RCC 7860 (cell line): ENCODE results near the gene OR8D1.
"Not testable (repeated sequence)": the region's sequence is repeated elsewhere in the genome, so short reads cannot be mapped to it uniquely, and the experiment has no call there.

ENCODE experiments used
- DNase-seq: peaks from one replicate; pipeline ENCODE4 v3.0.0-alpha.2; 2015; ENCODE audit warnings: low spot score
- FAIRE-seq: peaks from 2 replicates; lab custom pipeline; 2012; peaks lifted over from hg19 to GRCh38; lab: Jason Lieb, UNC

OR8D1 gene

DNA sequence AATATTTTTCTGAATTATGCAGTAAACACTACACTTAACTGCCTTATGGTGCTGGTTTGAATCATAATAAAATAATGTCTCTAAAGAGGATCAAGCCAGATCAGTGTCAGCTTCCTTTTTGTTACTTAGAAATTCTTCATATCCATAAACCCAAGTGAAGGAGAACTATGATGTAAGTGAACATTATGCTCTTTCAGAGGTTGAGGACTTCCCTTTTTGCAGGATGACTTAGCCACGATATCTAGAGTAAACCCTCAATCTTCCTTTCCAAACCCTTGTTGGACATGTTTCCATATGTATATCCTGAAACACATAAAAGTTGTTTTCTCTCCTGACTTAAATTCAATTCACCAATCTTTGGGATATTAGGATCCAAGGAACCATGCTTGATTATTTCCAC is 19.1 kb downstream of the OR8D1 start:
- DNase-seq, result no peak

DNA sequence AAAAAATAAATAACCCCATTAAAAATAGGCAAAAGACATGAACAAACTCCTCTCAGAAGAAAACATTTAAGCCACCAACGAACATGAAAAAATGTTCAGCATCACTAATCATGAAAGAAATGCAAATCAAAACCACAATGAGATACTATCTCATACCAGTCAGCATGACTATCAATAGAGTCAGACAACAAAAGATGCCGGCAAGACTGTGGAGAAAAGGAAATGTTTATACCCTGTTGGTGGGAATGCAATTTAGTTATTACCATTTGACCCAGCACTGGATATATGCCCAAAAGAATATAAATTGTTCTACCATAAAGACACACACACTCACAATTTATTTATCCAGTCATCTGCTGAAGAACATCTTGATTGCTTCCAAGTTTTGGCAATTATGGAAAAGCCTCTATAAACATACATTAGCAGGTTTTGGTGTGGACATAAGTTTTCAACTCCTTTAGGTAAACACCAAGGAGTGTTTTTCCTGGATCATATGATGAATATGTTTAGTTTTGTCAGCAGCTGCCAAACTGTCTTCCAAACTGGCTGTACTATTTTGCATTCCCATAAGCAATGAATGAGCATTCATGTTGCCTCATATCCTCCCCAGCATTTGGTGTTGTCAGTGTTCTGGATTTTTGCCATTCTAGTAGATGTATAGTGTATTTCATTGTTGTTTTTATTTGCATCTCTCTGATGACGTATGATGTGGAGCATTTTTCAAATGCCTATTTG is 28.0 kb downstream of the OR8D1 start:
- DNase-seq, result no peak
- no peak for FAIRE-seq

More for the DNA sequence above, 19.1 kb downstream of the OR8D1 start:
- FAIRE-seq, result no peak

DNA sequence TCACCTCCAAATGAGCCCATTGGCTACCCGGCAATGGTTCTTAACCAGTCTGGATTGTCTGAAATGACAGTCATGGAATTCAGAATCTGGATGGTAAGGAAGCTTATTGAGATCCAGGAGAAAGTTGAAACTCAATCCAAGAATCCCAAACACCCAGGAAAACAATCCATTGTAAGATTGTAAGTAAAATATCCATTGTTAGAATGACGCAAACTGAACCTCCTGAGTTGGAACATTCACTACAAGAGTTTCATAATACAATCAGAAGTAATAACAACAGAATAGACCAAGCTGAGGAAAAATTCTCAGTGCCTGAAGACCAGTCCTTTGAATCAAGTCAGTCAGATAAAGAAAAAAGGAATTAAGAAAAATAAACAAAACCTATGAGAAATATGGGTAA is 35.5 kb downstream of the OR8D1 start:
- FAIRE-seq (no peak), DNase-seq (no peak)

DNA sequence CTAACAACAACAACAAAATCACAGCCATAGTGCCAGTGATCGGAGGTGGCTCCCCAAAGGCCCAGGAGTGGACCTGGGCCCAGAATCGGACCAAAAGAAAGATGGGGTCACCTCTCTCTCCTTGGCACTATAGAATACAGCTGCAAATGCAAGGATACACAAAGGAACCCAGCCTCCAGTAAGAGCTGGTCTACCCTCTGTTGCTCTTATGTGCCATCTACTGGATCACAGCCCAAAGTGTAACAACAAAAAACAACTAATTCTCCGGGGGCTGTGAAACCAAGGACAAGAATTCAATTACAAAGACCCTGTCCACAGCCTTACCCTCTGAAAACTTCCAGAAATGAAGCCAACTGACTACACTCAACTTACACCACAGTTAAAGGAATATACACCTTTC is 35.9 kb downstream of the OR8D1 start:
- FAIRE-seq (no peak), DNase-seq (no peak)

DNA sequence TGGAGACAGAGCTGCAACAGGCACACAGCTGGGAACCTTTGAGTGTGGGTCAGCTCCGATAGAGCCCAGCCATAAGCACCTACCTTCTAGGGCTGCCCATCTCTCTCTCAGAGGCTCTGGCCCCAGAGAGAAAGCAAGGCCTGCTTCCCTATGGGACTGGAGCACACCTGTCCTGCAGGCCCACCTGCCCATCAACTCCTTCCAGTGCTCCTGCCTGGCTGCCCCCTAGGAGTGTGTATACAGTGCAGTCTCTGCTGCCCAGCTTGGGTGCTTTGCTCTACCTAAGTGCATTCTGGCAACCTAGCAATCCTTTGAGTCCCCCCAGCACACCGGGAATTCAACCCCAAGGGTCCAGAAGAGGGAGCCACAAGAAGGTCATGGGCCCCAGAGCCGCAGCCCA is 36.5 kb downstream of the OR8D1 start:
- DNase-seq, result no peak
- FAIRE-seq, result no peak

DNA sequence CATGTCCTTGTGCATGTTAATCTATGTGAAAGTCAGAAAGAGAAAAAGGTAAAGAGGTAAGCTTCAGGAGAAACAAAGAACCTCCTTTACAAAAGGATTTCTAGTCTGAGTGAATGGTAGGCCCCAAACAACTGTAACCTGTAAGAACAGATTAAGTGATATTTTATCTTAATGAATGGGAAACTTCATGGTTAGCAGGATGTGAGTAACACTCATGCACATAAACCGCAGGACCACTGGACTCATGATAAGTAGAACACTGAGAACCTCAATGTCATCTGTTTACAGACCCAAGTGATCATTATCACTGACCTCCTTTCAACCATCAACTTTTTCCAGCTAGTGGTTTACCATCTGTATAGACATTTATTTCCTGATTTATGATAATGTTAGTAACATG is 37.7 kb downstream of the OR8D1 start:
- DNase-seq (no peak), FAIRE-seq (no peak)

DNA sequence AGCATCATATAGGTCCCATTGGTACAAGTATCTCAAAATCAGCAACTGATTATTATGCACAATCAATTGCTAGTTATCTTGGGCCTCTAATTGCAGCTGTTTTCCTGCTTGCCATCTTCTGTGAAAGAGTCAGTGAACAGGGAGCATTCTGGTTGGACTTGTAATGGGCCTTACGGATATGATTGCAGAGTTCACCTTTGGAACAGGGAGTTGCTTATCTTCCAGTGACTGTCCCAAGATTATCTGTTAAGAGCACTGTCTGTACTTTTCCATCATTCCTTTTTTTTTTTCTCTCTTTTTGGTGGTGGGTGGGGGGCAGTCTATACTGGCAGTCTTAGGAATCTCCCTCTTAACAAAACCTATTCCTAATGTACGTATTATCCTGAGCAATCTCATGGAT is 39.7 kb downstream of the OR8D1 start:
- DNase-seq (no peak), FAIRE-seq (no peak)

DNA sequence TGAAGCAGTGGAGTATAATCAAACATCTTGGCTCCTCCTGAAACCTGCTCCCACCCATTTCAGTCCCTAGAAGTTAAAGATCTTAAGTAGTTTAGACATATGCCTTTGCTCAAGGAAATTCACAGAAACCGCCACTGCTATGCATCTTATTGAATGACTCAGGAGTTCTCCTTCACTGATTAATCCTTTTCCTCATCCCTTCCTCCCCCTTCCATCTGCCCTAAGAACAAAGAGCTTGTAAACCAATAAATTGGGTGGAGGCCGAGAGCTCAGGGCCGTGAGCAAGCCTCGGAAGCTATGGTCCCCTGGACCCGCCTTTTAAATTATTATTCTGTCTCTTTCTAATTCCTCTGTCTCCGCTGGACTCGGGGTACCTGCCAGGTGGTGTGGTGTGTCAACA is 42.9 kb downstream of the OR8D1 start:
- not testable (repeated sequence) for DNase-seq, FAIRE-seq

DNA sequence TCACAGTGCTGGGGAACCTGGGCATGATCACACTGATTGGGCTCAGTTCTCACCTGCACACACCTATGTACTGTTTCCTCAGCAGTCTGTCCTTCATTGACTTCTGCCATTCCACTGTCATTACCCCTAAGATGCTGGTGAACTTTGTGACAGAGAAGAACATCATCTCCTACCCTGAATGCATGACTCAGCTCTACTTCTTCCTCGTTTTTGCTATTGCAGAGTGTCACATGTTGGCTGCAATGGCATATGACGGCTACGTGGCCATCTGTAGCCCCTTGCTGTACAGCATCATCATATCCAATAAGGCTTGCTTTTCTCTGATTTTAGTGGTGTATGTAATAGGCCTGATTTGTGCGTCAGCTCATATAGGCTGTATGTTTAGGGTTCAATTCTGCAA is 48.7 kb downstream of the OR8D1 start:
- not testable (repeated sequence) for DNase-seq, FAIRE-seq

DNA sequence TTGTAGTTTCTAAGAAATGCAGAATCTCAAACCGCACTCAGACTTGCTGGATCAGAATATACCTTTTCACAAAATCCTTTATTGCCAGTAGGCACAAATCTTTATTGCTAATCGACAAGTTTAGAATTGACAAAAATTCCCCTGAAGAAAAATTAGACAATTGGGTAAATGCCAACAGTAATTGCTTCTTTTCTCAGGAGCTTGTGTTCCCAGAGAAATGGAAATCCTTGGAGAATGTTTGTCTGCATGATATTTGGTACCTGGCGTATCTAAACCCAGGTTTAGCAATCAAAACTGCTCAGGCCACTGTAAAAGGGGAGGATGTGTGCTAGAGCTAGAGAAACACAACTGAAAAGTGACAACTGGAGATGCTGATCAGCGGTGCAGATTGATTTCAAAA is 57.7 kb downstream of the OR8D1 start, which contains the start of gene OR8G5:
Gene OR8G5 (plus strand): TSS at position 301 of the 400 bp plus-strand sequence. CDS start 8,556 bp downstream, outside the sequence.
- FAIRE-seq, result no peak
- DNase-seq, result no peak
